HepG2 (cell line): ENCODE measurements around the gene NEK3. TPM values are rescaled to one million over a fixed set of nuclear protein-coding genes. Genes with fewer than 3 reads are reported as not detected.

Experiments
- ATF2 ChIP-seq: sonication (generic); formaldehyde crosslinking; IDR thresholded peaks from 2 replicates; pipeline ENCODE4 v1.4.0; 2020; ENCODE audit warnings: missing genetic modification reagents
- HMGA1 ChIP-seq: sonication (generic); formaldehyde crosslinking; conservative IDR thresholded peaks from 2 replicates; pipeline ENCODE4 v1.4.0; 2020; ENCODE audit warnings: missing genetic modification reagents
- HNRNPL ChIP-seq: fragments of 200-400 bp; formaldehyde crosslinking; IDR thresholded peaks from 2 replicates; pipeline ENCODE4 v1.6.1; 2017; ENCODE audit warnings: mild to moderate bottlenecking, low read depth, low read length
- IRF9 ChIP-seq: sonication (generic); formaldehyde crosslinking; IDR thresholded peaks from 2 replicates; pipeline ENCODE4 v1.8.0; 2022; ENCODE audit warnings: missing genetic modification reagents, mild to moderate bottlenecking, borderline replicate concordance
- MTF2 ChIP-seq: sonication (generic); formaldehyde crosslinking; IDR thresholded peaks from 2 replicates; pipeline ENCODE4 v1.5.0; 2020; ENCODE audit warnings: missing genetic modification reagents, borderline replicate concordance
- PLSCR1 ChIP-seq: sonication (generic); formaldehyde crosslinking; IDR thresholded peaks from 2 replicates; pipeline ENCODE4 v1.5.0; 2020; ENCODE audit warnings: missing genetic modification reagents, mild to moderate bottlenecking, borderline replicate concordance
- PTBP1 ChIP-seq: fragments of 200-400 bp; formaldehyde crosslinking; IDR thresholded peaks from 2 replicates; pipeline ENCODE4 v1.6.1; 2018; ENCODE audit warnings: low read length, low read depth; ENCODE audit not compliant: poor library complexity, severe bottlenecking
- SNAI1 ChIP-seq: sonication (generic); formaldehyde crosslinking; IDR thresholded peaks from 2 replicates; pipeline ENCODE4 v1.5.0; 2020; ENCODE audit warnings: mild to moderate bottlenecking, missing genetic modification reagents, borderline replicate concordance
- TIGD3 ChIP-seq: sonication (generic); formaldehyde crosslinking; IDR thresholded peaks from 2 replicates; pipeline ENCODE4 v1.5.1; 2020; ENCODE audit warnings: mild to moderate bottlenecking, missing genetic modification reagents, borderline replicate concordance
- ZFP62 ChIP-seq: sonication (generic); formaldehyde crosslinking; IDR thresholded peaks from 2 replicates; pipeline ENCODE4 v1.4.0; 2020; ENCODE audit warnings: missing genetic modification reagents
- ZFP82 ChIP-seq: sonication (generic); formaldehyde crosslinking; IDR thresholded peaks from 2 replicates; pipeline ENCODE4 v1.5.1; 2020; ENCODE audit warnings: mild to moderate bottlenecking, missing genetic modification reagents, borderline replicate concordance
- ZNF382 ChIP-seq: sonication (generic); formaldehyde crosslinking; IDR thresholded peaks from 2 replicates; pipeline ENCODE4 v1.5.0; 2020; ENCODE audit warnings: missing genetic modification reagents, mild to moderate bottlenecking, borderline replicate concordance
- ZNF432 ChIP-seq: sonication (generic); formaldehyde crosslinking; IDR thresholded peaks from 2 replicates; pipeline ENCODE4 v1.5.0; 2020; ENCODE audit warnings: missing genetic modification reagents, mild to moderate bottlenecking, borderline replicate concordance
- ZNF441 ChIP-seq: sonication (generic); formaldehyde crosslinking; IDR thresholded peaks from 2 replicates; pipeline ENCODE4 v1.7.0; 2021; ENCODE audit warnings: missing genetic modification reagents, borderline replicate concordance
- ZNF557 ChIP-seq: sonication (generic); formaldehyde crosslinking; IDR thresholded peaks from 2 replicates; pipeline ENCODE4 v1.4.0; 2020; ENCODE audit warnings: missing genetic modification reagents
- ZNF629 ChIP-seq: sonication (generic); formaldehyde crosslinking; conservative IDR thresholded peaks from 2 replicates; pipeline ENCODE4 v1.5.0; 2020; ENCODE audit warnings: missing genetic modification reagents
- ZNF800 ChIP-seq: sonication (generic); formaldehyde crosslinking; IDR thresholded peaks from 2 replicates; pipeline ENCODE4 v1.4.0; 2020; ENCODE audit warnings: missing genetic modification reagents
- polyA plus RNA-seq, 8 experiments: library from polyadenylated mRNA; depleted of rRNA in 3 of 8; stranded (reverse) in 7 of 8; unstranded in 1 of 8; fragments of >200 nt; fragmentation: Illumina TruSeq in 4 of 8; extraction: Trizol in 4 of 8; gene quantifications; 2 replicates each; pipeline versions ENCODE4 v1.2.1 to v1.2.3, GENCODE V29; 2011 to 2016; ENCODE audit warnings: low read depth in 4 of 8, missing spikeins in 1 of 8, mixed read lengths in 1 of 8; ENCODE audit not compliant: insufficient read depth in 1 of 8
- total RNA-seq, 5 experiments: library from RNA; depleted of rRNA; stranded (reverse); fragments of >200 nt; fragmentation: Illumina TruSeq; extraction: Trizol; gene quantifications; 2 replicates each; pipeline ENCODE4 v1.2.3, GENCODE V29; 2016; ENCODE audit warnings: low read depth in 1 of 5

Gene NEK3
- total and polyA plus RNA-seq, 2 of the 13 experiments (the other 11 are each of a cell fraction or from before 2014, with no cell fraction given) = 36.7 to 68.2 TPM

- TF ChIP-seq ZNF432 (CRISPR knock-in tag) (peak; percentile 29; the same call in 1 of the 2 replicates), ZNF629 (0 out of 2 replicates have a peak, but pooled peaks have one; percentile 41), PTBP1 (no peak), SNAI1 (CRISPR knock-in tag) (peak; percentile 55; the same call in 1 of the 2 replicates), MTF2 (CRISPR knock-in tag) (no peak), ATF2 (CRISPR knock-in tag) (peak; percentile 49), ZFP82 (peak; percentile 91), ZNF382 (CRISPR knock-in tag) (no peak; the same call in 1 of the 2 replicates), ZNF557 (CRISPR knock-in tag) (peak; percentile 94), TIGD3 (peak; percentile 65; the same call in 1 of the 2 replicates), HNRNPL (no peak), ZNF800 (CRISPR knock-in tag) (0 out of 2 replicates have a peak, but pooled peaks have one; percentile 43), HMGA1 (CRISPR knock-in tag) (no peak), IRF9 (CRISPR knock-in tag) (peak; percentile 50; the same call in 1 of the 2 replicates), ZNF441 (CRISPR knock-in tag) (peak; percentile 88), PLSCR1 (CRISPR knock-in tag) (0 out of 2 replicates have a peak, but pooled peaks have one; percentile 67), ZFP62 (no peak)
Measured at GRCh38 chr13:52159159-52159982, at the start of gene NEK3 (continued).
